ENCODE data around the gene SEL1L3. TPM values are rescaled to one million over a fixed set of nuclear protein-coding genes. Genes with fewer than 3 reads are reported as not detected.

Gene SEL1L3
- total and polyA plus RNA-seq, 12 donors = 1.7 to 23.7 (median 4.9) TPM

GRCh38 chr4:25905371-25905770, 42.6 kb upstream of the SEL1L3 start:
- no peak overlapping the region for H3K4me3 ChIP-seq
- H3K4me1 ChIP-seq (replicated peaks in 1 of 2) = no peaks in the 10 kb centered on the region
- no peaks in the 10 kb centered on the region for H3K9me3 ChIP-seq (replicated peaks in 1 of 3)
- WGBS, 4 donors = 89 to 98% (median 91%) methylated on average over 4 of the region's 4 CpGs
- no peak for DNase-seq
- H3K27me3 ChIP-seq = peaks cover 2% of the 10 kb centered on the region
- intact Hi-C loops (cut with DNase I) = no loop called here
- H3K27ac ChIP-seq = no peak overlapping the region
- no peak for TF ChIP-seq POLR2A (IDR thresholded peaks at IDR 0.05)
- TF ChIP-seq, protein P1, sequence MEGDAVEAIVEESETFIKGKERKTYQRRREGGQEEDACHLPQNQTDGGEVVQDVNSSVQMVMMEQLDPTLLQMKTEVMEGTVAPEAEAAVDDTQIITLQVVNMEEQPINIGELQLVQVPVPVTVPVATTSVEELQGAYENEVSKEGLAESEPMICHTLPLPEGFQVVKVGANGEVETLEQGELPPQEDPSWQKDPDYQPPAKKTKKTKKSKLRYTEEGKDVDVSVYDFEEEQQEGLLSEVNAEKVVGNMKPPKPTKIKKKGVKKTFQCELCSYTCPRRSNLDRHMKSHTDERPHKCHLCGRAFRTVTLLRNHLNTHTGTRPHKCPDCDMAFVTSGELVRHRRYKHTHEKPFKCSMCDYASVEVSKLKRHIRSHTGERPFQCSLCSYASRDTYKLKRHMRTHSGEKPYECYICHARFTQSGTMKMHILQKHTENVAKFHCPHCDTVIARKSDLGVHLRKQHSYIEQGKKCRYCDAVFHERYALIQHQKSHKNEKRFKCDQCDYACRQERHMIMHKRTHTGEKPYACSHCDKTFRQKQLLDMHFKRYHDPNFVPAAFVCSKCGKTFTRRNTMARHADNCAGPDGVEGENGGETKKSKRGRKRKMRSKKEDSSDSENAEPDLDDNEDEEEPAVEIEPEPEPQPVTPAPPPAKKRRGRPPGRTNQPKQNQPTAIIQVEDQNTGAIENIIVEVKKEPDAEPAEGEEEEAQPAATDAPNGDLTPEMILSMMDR (IDR thresholded peaks at IDR 0.05) = no peak
- H3K36me3 ChIP-seq (replicated peaks in 1 of 2) = no peaks in the 10 kb centered on the region

DNA sequence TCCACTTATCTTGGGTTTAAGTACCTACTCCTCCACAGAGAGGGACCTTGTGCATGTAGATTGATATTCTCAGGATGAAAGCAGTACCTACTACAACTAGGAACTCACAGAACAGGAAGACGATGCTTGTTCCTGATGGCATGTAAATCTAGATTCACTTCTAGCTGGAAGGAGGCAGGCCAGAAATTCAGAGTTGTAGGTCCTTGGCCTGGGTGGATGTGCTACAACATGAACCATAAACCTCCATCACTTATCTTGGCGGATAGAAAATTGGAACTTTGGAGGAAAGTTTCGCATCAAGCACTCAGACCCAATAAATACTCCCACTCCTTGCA, 41.9 kb upstream of the SEL1L3 start:
- WGBS, 4 donors = 80 to 92% (median 89%) methylated on average over 3 of the region's 3 CpGs
- intact Hi-C loops (cut with DNase I) = no loop called here
- H3K36me3 ChIP-seq (replicated peaks in 1 of 2) = no peaks in the 10 kb centered on the region

DNA sequence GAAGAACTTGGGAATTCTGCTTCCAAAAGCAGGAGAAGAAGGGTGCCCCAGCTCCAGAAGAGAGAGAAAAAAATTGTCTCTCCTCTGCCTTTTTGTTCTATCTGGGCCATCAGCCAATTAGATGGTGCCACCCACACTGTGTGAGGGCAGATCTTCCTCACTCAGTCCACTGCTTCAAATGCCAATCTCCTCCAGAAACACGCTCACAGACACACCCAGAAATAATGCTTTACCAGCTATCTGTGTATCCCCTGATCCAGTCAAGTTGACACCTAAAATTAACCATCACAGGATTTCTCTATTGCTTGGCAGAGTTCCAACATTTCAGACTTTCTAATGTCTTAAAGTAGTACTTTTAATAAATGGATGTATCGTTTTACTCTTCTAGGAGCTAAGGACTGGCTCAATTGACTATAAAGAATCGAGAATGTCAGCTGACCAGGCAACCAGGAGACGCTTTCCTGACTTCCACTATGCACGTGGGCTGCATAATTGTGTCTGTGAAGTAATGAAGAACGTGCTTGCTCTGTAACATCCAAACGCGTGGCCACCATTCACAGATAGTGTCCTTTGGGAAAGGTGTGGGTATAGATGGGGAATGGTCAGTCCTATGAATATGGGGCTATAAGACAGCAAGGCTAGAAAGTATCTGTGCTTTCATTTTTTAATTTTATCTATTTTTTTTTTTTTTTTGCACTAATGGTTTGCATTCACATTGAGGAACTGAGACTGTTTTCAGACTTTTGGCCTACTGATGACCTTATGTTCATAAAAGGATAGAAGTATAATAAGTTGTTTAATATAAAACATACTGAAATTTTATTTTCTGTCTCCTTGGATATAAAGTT, 41.3 kb upstream of the SEL1L3 start:
- no peaks in the 10 kb centered on the region for H3K36me3 ChIP-seq (replicated peaks in 1 of 2)
- H3K4me1 ChIP-seq (replicated peaks in 1 of 2) = no peaks in the 10 kb centered on the region
- H3K27ac ChIP-seq = no peak overlapping the region
- TF ChIP-seq, protein P1 (IDR thresholded peaks at IDR 0.05) = no peak
- no peak for TF ChIP-seq POLR2A (IDR thresholded peaks at IDR 0.05)
- 74 to 80% (median 78%) methylated on average over 8 of the region's 8 CpGs for WGBS, 4 donors
- no peak for DNase-seq
- H3K27me3 ChIP-seq = peaks cover 2% of the 10 kb centered on the region
- H3K9me3 ChIP-seq (replicated peaks in 1 of 3) = no peaks in the 10 kb centered on the region
- no peak overlapping the region for H3K4me3 ChIP-seq
- intact Hi-C loops (cut with DNase I) = no loop called here

More for the DNA sequence above, 41.9 kb upstream of the SEL1L3 start:
- TF ChIP-seq, protein P1 (IDR thresholded peaks at IDR 0.05) = no peak
- no peak for TF ChIP-seq POLR2A (IDR thresholded peaks at IDR 0.05)
- DNase-seq = no peak
- Histone ChIP-seq H3K4me3 (no peak overlapping the region), H3K27me3 (peaks cover 2% of the 10 kb centered on the region), H3K27ac (no peak overlapping the region), H3K9me3 (replicated peaks in 1 of 3) (no peaks in the 10 kb centered on the region), H3K4me1 (replicated peaks in 1 of 2) (no peaks in the 10 kb centered on the region)

- Histone ChIP-seq H3K4me1 (replicated peaks in 1 of 2) (no peaks in the 10 kb centered on the region), H3K36me3 (replicated peaks in 1 of 2) (no peaks in the 10 kb centered on the region), H3K27ac (no peak overlapping the region), H3K27me3 (no peaks in the 10 kb centered on the region), H3K9me3 (replicated peaks in 1 of 3) (no peaks in the 10 kb centered on the region), H3K4me3 (no peak overlapping the region)
- TF ChIP-seq POLR2A (IDR thresholded peaks at IDR 0.05) = no peak
- TF ChIP-seq, protein P1 (IDR thresholded peaks at IDR 0.05) = no peak
- 87 to 92% (median 90%) methylated on average over 8 to 10 of the region's 10 CpGs for WGBS, 4 donors
- DNase-seq = no peak
- intact Hi-C loops (cut with DNase I) = no loop called here
Measured at GRCh38 chr4:25901030-25901430, 38.2 kb upstream of the SEL1L3 start.
